Neural cell (in vitro differentiated cells): ENCODE measurements around the gene DAGLB. TPM values are rescaled to one million over a fixed set of nuclear protein-coding genes. Genes with fewer than 3 reads are reported as not detected.

Source experiments
- H2AFZ ChIP-seq: fragments of 200-600, 300-800 bp; sonication (generic), shearing (Covaris generic); 2 replicates; pipeline ENCODE4 v1.6.0; 2014; ENCODE audit warnings: low read depth, mild to moderate bottlenecking, antibody characterized with exemption, low read length, moderate library complexity
- H3F3A ChIP-seq: fragments of 200-600 bp; shearing (Covaris generic); 2 replicates; pipeline ENCODE4 v1.6.1; 2016; ENCODE audit warnings: mild to moderate bottlenecking, moderate library complexity, mixed read lengths, antibody characterized with exemption, low read length; ENCODE audit not compliant: insufficient read depth, poor library complexity, severe bottlenecking
- H3K27ac ChIP-seq: fragments of 200-600, 300-800 bp; sonication (generic), shearing (Covaris generic); 2 replicates; pipeline ENCODE4 v1.5.1; 2014; ENCODE audit warnings: mild to moderate bottlenecking, low read length, moderate library complexity
- H3K27me3 ChIP-seq: fragments of 300-800, 200-600 bp; sonication (generic), shearing (Covaris generic); 2 replicates; pipeline ENCODE4 v1.6.0; 2014; ENCODE audit warnings: mild to moderate bottlenecking, low read depth, low read length, moderate library complexity; ENCODE audit not compliant: insufficient read depth
- H3K36me3 ChIP-seq: fragments of 300-800, 200-600 bp; sonication (generic), shearing (Covaris generic); 2 replicates; pipeline ENCODE4 v1.5.1; 2014; ENCODE audit warnings: mild to moderate bottlenecking, antibody characterized with exemption, low read length, moderate library complexity; ENCODE audit not compliant: insufficient read depth
- H3K4me2 ChIP-seq: fragments of 300-800, 200-600 bp; sonication (generic), shearing (Covaris generic); 2 replicates; pipeline ENCODE4 v1.6.0; 2014; ENCODE audit warnings: mild to moderate bottlenecking, low read length
- H3K4me3 ChIP-seq: fragments of 300-800, 200-600 bp; sonication (generic), shearing (Covaris generic); 2 replicates; pipeline ENCODE4 v1.5.1; 2014; ENCODE audit warnings: mild to moderate bottlenecking, low read length, moderate library complexity
- H3K79me2 ChIP-seq: fragments of 200-600 bp; shearing (Covaris generic); replicated peaks from 2 replicates; pipeline ENCODE4 v1.6.0; 2014; ENCODE audit warnings: mild to moderate bottlenecking, low read length, moderate library complexity; ENCODE audit not compliant: insufficient read depth
- H3K9ac ChIP-seq: fragments of 300-800, 200-600 bp; sonication (generic), shearing (Covaris generic); 2 replicates; pipeline ENCODE4 v1.6.1; 2016; ENCODE audit warnings: mild to moderate bottlenecking, low read length, mixed read lengths
- H3K9me2 ChIP-seq: fragments of 200-600 bp; shearing (Covaris generic); 2 replicates; pipeline ENCODE4 v1.6.1; 2016; ENCODE audit warnings: mild to moderate bottlenecking, low read length, mixed read lengths; ENCODE audit not compliant: insufficient read depth
- H3K9me3 ChIP-seq: fragments of 200-600, 300-800 bp; sonication (generic), shearing (Covaris generic); 2 replicates; pipeline ENCODE4 v1.6.1; 2016; ENCODE audit warnings: mild to moderate bottlenecking, mixed run types, low read length, moderate library complexity, mixed read lengths
- H4K20me1 ChIP-seq: fragments of 200-600 bp; shearing (Covaris generic); 2 replicates; pipeline ENCODE4 v1.6.1; 2016; ENCODE audit warnings: mild to moderate bottlenecking, mixed run types; ENCODE audit not compliant: insufficient read depth
- EP300 ChIP-seq: fragments of 450-650 bp; conservative IDR thresholded peaks from 2 replicates; pipeline ENCODE4 v1.6.1; 2014; ENCODE audit warnings: antibody characterized with exemption, mild to moderate bottlenecking, moderate library complexity; ENCODE audit not compliant: poor library complexity, severe bottlenecking
- EZH2 ChIP-seq: fragments of 200-600, 300-800 bp; shearing (Covaris generic), sonication (generic); IDR thresholded peaks from 2 replicates; pipeline ENCODE4 v1.6.1; 2014; ENCODE audit warnings: antibody characterized with exemption, low read length, borderline replicate concordance, mild to moderate bottlenecking; ENCODE audit not compliant: insufficient read depth, poor library complexity, severe bottlenecking
- MXI1 ChIP-seq: fragments of 450-650 bp; conservative IDR thresholded peaks from 2 replicates; pipeline ENCODE4 v1.6.1; 2014; ENCODE audit warnings: antibody characterized with exemption, mild to moderate bottlenecking; ENCODE audit not compliant: poor library complexity, severe bottlenecking
- POLR2AphosphoS5 ChIP-seq: IDR thresholded peaks from 2 replicates; pipeline ENCODE4 v1.6.1; 2012
- RAD21 ChIP-seq: fragments of 450-650 bp; conservative IDR thresholded peaks from 2 replicates; pipeline ENCODE4 v1.6.1; 2014; ENCODE audit warnings: antibody characterized with exemption, mild to moderate bottlenecking, moderate library complexity
- SMC3 ChIP-seq: fragments of 450-650 bp; conservative IDR thresholded peaks from 2 replicates; pipeline ENCODE4 v1.6.1; 2014; ENCODE audit warnings: antibody characterized with exemption, mild to moderate bottlenecking, moderate library complexity; ENCODE audit not compliant: poor library complexity
- TAF1 ChIP-seq: IDR thresholded peaks from 2 replicates; pipeline ENCODE4 v1.6.1; 2012; ENCODE audit warnings: low read depth
- polyA plus RNA-seq: library from polyadenylated mRNA; depleted of rRNA; stranded (reverse); fragments of >200 nt; gene quantifications from 2 replicates; pipeline ENCODE4 v1.2.3, GENCODE V29; 2014
- TF ChIP-seq, protein P1 (sequence below): IDR thresholded peaks from 2 replicates; pipeline ENCODE4 v1.6.1; 2012; ENCODE audit warnings: borderline replicate concordance
- TF ChIP-seq, protein P2 (sequence below): fragments of 450-650 bp; IDR thresholded peaks from 2 replicates; pipeline ENCODE4 v1.5.1; 2014; ENCODE audit warnings: antibody characterized with exemption, mild to moderate bottlenecking, moderate library complexity; ENCODE audit not compliant: poor library complexity, severe bottlenecking

DAGLB gene
- polyA plus RNA-seq, 1 donor from 2014 or later = 32.3 TPM

DNA sequence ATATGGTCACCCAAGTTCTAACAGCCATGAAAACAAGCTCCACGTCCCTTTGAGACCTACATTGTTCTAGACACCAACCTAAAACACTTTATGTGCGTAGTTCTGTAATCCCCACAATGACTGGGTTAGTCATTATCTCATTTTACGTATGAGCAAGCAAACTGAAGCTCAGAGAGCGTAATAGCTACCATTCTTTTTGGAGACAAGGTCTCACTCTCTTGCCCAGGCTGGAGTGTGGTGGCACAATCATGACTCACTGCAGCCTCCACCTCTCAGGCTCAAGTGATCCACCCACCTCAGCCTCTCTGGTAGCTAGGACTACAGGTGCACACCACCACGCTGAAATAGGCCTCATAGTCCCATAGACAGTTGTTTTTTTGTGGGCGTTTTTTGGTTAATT is 10.5 kb downstream of the DAGLB start:
- no peak for TF ChIP-seq MXI1
- TF ChIP-seq SMC3 = no peak
- TF ChIP-seq TAF1 = no peak
- TF ChIP-seq, protein P1, sequence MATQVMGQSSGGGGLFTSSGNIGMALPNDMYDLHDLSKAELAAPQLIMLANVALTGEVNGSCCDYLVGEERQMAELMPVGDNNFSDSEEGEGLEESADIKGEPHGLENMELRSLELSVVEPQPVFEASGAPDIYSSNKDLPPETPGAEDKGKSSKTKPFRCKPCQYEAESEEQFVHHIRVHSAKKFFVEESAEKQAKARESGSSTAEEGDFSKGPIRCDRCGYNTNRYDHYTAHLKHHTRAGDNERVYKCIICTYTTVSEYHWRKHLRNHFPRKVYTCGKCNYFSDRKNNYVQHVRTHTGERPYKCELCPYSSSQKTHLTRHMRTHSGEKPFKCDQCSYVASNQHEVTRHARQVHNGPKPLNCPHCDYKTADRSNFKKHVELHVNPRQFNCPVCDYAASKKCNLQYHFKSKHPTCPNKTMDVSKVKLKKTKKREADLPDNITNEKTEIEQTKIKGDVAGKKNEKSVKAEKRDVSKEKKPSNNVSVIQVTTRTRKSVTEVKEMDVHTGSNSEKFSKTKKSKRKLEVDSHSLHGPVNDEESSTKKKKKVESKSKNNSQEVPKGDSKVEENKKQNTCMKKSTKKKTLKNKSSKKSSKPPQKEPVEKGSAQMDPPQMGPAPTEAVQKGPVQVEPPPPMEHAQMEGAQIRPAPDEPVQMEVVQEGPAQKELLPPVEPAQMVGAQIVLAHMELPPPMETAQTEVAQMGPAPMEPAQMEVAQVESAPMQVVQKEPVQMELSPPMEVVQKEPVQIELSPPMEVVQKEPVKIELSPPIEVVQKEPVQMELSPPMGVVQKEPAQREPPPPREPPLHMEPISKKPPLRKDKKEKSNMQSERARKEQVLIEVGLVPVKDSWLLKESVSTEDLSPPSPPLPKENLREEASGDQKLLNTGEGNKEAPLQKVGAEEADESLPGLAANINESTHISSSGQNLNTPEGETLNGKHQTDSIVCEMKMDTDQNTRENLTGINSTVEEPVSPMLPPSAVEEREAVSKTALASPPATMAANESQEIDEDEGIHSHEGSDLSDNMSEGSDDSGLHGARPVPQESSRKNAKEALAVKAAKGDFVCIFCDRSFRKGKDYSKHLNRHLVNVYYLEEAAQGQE = no peak
- TF ChIP-seq, protein P2, sequence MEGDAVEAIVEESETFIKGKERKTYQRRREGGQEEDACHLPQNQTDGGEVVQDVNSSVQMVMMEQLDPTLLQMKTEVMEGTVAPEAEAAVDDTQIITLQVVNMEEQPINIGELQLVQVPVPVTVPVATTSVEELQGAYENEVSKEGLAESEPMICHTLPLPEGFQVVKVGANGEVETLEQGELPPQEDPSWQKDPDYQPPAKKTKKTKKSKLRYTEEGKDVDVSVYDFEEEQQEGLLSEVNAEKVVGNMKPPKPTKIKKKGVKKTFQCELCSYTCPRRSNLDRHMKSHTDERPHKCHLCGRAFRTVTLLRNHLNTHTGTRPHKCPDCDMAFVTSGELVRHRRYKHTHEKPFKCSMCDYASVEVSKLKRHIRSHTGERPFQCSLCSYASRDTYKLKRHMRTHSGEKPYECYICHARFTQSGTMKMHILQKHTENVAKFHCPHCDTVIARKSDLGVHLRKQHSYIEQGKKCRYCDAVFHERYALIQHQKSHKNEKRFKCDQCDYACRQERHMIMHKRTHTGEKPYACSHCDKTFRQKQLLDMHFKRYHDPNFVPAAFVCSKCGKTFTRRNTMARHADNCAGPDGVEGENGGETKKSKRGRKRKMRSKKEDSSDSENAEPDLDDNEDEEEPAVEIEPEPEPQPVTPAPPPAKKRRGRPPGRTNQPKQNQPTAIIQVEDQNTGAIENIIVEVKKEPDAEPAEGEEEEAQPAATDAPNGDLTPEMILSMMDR = no peak
- TF ChIP-seq EP300 = no peak
- TF ChIP-seq POLR2AphosphoS5 = no peak
- TF ChIP-seq RAD21 = no peak
- no peak for TF ChIP-seq EZH2
- Histone ChIP-seq H2AFZ (no peak overlapping the region), H3K27me3 (no peaks in the 10 kb centered on the region), H3F3A (no peaks in the 10 kb centered on the region), H3K9ac (no peak overlapping the region), H3K79me2 (peaks cover 13% of the 10 kb centered on the region), H3K9me3 (no peaks in the 10 kb centered on the region), H3K36me3 (peaks cover 5% of the 10 kb centered on the region), H4K20me1 (peaks cover 3% of the 10 kb centered on the region), H3K4me2 (no peak overlapping the region), H3K4me3 (no peak overlapping the region), H3K9me2 (no peaks in the 10 kb centered on the region), H3K27ac (no peak overlapping the region)

DNA sequence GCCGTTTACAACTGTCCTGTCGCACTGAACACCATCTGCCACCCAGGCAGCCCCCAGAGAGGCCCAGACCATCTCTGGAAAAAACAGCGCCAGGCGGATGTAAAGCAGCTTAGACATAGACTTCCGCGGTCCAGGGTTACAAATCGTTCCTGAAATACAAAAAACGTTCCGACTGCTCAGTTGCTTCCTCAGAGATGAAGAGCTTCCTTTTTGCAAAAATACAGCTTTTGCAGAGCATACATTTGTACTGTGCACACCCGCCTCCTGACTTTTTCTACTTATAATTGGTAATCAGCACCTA is 11.4 kb downstream of the DAGLB start:
- TF ChIP-seq RAD21 (no peak), EZH2 (no peak)
- peaks cover 3% of the 10 kb centered on the region for H4K20me1 ChIP-seq
- H2AFZ ChIP-seq = no peak overlapping the region
- H3K9ac ChIP-seq = no peak overlapping the region
- no peaks in the 10 kb centered on the region for H3F3A ChIP-seq
- H3K9me3 ChIP-seq = no peaks in the 10 kb centered on the region
- H3K36me3 ChIP-seq = no peaks in the 10 kb centered on the region
- H3K4me3 ChIP-seq = no peak overlapping the region
- H3K79me2 ChIP-seq = peaks cover 9% of the 10 kb centered on the region
- H3K4me2 ChIP-seq = no peak overlapping the region
- no peaks in the 10 kb centered on the region for H3K27me3 ChIP-seq
- H3K9me2 ChIP-seq = no peaks in the 10 kb centered on the region
- H3K27ac ChIP-seq = no peak overlapping the region
